ENCODE data around the gene SNAPC5.
"Not testable (repeated sequence)": the region's sequence is repeated elsewhere in the genome, so short reads cannot be mapped to it uniquely, and the experiment has no call there.

SNAPC5 gene, protein sequence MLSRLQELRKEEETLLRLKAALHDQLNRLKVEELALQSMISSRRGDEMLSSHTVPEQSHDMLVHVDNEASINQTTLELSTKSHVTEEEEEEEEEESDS

DNA sequence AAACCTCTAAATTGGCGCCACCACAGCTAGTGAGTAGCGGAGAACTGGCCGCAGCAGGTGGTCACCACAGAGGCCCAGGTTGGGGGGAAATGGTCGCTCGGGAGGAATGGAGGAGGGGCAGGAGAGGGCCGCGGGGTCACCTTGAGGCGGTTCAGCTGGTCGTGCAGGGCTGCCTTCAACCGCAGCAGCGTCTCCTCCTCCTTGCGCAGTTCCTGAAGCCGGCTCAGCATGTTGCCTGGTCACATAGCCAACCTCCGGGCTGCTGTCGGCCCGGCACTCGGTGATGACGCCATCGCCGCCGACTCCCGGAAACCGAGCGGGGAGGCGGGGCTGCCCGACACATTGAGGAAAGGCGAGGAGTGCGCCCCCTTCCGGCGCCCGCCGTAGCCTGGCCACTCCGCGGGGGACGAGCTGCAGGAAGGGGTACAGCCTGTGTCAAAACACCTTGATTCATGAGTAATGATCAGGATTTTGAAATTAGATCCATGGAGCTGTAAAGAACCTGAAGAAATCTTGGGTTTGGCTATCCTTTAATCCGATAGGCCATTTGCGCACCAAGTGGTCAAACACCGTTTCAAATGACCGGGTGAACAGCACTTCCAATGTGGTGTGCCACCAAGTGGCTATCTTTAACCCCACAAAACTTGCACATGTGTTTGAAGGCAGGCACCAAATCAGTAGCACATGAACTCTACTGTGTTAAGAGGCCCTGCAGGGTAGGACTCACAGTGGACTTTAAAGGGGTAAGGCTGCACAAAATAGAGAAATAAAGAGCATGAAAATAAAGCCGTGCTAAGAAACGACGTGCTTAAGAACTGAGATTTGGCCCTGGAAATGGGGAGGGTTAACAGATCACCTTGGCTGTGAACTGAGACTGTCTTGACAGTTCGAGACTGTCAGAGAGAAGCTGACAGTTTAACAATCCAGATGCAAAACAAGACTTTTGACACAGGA, at the start of gene SNAPC5:
Gene SNAPC5 (minus strand): TSS at position 261 of the 954 bp plus-strand sequence. CDS start 31 bp downstream, at position 230.
- peak; percentile 61 for DNase-seq (ENCODE audit: insufficient read length, low spot score)
- FAIRE-seq, result no peak
- peak; percentile 74 for TF ChIP-seq POLR2A (IDR thresholded peaks at IDR 0.05; ENCODE audit: low read depth, low read length)

DNA sequence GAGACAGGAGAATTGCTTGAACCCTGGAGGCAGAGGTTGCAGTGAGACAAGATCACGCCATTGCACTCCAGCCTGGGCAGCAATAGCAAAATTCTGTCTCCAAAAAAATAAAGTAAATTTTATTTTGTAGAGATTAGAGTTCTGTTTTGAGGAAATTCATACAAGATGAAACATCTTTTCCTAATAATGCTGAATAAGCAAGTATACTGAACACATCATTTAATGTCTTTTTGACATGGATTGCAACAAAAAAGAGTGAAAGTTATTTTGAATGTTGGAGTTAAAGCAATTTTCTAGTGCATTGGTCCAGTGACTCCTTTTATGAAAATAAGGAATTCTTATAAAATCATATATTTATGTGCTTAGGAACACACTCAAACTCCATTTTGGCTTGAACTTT, 47.7 kb upstream of the SNAPC5 start:
- TF ChIP-seq POLR2A (IDR thresholded peaks at IDR 0.05; ENCODE audit: low read depth, low read length), result no peak
- DNase-seq (ENCODE audit: insufficient read length, low spot score) (no peak), FAIRE-seq (no peak)

DNA sequence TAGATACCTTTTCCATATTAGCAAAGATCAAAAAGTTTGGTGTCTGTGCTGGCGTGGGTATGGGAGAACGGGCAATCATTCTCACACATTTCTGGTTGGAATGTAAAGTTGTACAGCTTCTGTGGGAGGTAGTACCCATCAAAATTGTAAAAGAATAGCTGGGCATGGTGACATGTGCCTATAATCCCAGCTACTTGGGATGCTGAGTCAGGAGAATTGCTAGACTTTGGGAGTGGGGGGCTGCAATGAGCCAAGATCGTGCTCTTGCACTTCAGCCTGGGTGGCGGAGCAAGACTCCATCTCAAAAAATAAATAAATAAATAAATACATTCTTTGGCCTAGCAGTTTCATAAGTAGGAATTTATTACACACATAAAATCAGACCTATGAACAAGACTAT, 45.3 kb upstream of the SNAPC5 start:
- FAIRE-seq (no peak), DNase-seq (ENCODE audit: insufficient read length, low spot score) (no peak)
- no peak for TF ChIP-seq POLR2A (IDR thresholded peaks at IDR 0.05; ENCODE audit: low read depth, low read length)

DNA sequence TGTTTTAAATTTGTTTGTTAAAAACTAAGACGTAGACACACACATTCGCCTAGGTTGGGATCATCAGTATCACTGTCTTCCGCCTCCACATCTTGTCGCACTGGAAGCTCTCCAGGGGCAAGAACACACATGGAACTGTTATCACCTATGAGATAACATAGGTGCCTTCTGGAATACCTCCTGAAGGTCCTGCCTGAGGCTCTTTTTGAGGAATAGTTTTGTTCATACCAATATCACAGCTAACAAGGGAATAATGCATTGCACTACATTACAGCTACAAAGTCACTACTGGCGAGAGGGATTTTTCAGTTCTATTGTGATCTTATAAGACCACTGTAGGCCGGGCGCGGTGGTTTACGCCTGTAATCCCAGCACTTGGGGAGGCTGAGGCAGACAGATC, 37.5 kb upstream of the SNAPC5 start:
- TF ChIP-seq POLR2A (IDR thresholded peaks at IDR 0.05; ENCODE audit: low read depth, low read length), result no peak
- DNase-seq (ENCODE audit: insufficient read length, low spot score) (no peak), FAIRE-seq (no peak)

DNA sequence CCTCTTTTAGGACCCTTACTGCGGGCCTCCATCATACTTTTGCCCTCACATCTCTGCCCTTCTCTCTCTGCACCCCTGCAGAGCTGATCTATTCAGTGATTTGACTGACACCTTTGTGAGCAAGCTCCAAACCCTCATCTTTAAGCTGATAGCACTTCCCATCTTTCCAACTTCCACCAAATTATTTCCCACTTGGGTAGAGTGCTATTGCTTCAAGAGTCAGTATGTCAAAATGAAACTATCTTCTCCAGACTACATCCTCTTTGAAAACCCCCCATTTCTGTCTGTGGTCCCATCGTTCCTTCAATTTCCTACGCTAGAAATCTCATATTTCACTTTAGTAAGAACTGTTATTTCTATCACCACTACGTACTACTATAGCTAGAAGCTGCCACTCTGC, 27.3 kb upstream of the SNAPC5 start:
- no peak for TF ChIP-seq POLR2A (IDR thresholded peaks at IDR 0.05; ENCODE audit: low read depth, low read length)
- FAIRE-seq (no peak), DNase-seq (ENCODE audit: insufficient read length, low spot score) (no peak)

DNA sequence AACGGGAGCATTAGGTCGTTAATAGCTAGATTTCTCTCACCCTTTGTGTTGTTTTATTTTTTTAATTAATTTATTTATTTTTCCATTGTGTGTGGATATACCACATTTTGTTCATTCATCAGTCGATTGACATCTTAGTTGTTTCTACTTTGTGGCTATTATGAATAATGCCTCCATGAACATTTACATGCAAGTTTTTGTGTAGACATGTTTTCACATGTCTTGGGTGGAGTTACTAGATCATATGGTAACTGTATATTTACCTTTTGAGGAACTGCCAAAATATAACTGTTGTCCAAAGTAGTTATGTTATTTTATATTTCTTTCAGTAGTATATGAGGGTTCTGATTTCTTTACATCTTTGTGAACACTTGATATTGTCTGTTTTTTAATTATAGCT, 26.4 kb upstream of the SNAPC5 start:
- DNase-seq (ENCODE audit: insufficient read length, low spot score), result no peak
- no peak for TF ChIP-seq POLR2A (IDR thresholded peaks at IDR 0.05; ENCODE audit: low read depth, low read length)
- no peak for FAIRE-seq

DNA sequence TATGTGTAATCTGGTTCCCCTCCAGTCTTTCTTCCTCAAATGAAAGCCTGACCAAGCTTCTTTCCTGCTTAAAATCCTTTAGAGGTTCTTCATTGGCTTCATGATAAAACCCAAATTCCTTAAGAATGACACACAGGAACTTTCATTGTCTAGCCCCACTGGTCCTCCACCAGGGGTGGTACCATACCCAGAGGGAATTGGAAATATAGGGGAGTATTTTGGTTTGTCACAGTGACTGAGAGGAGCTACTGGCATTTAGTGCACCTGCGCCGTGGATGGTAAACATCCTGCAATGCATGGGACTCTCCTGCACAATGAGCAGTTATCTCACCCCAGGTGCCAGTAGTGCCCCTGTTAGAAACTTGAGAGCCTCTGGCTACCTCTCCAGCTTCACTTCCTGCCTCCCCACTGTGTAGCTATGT, 18.4 kb upstream of the SNAPC5 start:
- DNase-seq (ENCODE audit: insufficient read length, low spot score) (peak; percentile 31), FAIRE-seq (no peak)
- TF ChIP-seq POLR2A (IDR thresholded peaks at IDR 0.05; ENCODE audit: low read depth, low read length), result no peak

DNA sequence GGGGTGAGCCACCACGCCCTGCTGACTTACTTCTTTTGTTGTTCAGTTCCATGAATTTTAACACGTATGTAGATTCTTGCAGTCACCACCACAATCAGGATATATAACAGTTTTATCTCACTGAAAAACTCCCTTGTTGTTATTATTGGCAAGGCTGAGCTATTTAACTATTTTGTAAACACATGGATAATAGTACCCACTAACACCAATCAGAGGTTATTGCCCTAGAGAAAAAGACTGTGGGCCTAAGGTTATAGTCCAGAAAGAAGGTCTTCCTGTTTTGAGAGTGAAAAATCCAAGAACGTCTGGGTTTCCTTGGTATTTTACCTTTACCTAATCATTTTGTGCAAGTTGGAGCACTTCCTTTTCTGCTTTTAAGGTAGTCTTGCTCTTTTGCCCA, 17.0 kb upstream of the SNAPC5 start:
- FAIRE-seq (no peak), DNase-seq (ENCODE audit: insufficient read length, low spot score) (no peak)
- no peak for TF ChIP-seq POLR2A (IDR thresholded peaks at IDR 0.05; ENCODE audit: low read depth, low read length)

DNA sequence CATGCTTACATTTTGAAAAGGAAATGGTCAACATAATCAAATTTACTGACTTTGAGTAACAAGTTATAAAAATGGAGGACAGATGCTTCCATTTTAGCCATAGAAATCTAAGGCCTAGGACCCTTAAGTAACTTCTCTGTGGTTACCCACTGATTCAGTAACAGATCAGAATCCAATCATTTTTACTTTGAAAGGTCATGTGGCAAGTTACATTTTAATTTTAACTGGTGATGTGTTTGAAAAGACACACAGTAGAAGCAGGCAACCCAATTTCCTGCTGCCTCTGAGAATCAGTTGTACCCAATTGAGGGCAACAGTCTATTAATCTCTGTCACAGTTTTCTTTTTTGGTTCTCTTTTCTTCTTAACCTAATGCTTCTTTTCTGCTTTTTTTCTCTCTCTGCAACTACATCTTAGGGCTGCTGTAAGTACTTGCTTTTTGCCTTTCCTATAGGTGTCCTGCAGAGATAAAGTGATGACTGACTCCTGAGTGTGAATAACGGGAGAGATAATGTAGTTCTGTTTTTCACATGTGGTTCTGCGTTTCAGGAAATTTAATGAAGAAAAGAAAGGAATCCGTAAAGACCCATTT, 10.8 kb upstream of the SNAPC5 start:
- FAIRE-seq (no peak), DNase-seq (ENCODE audit: insufficient read length, low spot score) (no peak)
- no peak for TF ChIP-seq POLR2A (IDR thresholded peaks at IDR 0.05; ENCODE audit: low read depth, low read length)

DNA sequence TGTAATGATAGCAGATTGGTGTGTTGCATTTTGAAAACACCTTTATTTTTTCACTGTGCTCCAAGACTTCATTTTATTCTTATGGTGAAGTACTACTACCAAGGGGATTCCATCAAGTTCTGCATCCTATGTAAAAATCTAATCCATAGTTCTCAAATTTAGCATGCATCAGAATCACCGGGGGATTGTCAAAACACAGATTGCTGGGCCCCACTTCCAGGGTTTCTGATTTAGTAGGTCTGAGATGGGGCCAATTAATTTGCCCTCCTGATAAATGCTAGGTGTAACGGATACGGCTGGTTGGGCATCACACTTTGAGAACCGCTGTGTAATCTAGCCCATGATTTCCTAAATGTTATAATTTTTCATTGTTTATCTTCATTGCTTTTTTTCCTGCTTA, 8.3 kb upstream of the SNAPC5 start:
- no peak for TF ChIP-seq POLR2A (IDR thresholded peaks at IDR 0.05; ENCODE audit: low read depth, low read length)
- DNase-seq (ENCODE audit: insufficient read length, low spot score) (no peak), FAIRE-seq (no peak)

DNA sequence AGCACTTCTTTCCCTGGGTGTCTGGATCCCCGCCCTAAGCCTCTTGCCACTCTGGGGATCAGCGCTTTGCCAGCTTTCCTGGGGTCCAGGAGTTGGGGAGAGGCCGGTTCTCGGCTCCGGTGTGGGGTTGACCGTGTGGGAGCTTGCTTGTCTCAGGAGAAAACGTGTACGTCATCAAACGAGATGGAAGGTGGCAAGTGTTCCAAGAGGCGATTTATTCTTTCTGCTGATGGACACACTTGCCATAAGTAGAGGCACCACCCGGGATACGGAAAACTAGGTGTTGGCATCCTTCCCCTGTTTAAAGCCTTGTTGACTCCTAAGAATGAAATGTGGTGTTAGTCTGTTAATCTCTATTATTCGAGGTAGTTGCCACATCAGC, 7.9 kb upstream of the SNAPC5 start:
- no peak for TF ChIP-seq POLR2A (IDR thresholded peaks at IDR 0.05; ENCODE audit: low read depth, low read length)
- no peak for FAIRE-seq
- no peak for DNase-seq (ENCODE audit: insufficient read length, low spot score)

DNA sequence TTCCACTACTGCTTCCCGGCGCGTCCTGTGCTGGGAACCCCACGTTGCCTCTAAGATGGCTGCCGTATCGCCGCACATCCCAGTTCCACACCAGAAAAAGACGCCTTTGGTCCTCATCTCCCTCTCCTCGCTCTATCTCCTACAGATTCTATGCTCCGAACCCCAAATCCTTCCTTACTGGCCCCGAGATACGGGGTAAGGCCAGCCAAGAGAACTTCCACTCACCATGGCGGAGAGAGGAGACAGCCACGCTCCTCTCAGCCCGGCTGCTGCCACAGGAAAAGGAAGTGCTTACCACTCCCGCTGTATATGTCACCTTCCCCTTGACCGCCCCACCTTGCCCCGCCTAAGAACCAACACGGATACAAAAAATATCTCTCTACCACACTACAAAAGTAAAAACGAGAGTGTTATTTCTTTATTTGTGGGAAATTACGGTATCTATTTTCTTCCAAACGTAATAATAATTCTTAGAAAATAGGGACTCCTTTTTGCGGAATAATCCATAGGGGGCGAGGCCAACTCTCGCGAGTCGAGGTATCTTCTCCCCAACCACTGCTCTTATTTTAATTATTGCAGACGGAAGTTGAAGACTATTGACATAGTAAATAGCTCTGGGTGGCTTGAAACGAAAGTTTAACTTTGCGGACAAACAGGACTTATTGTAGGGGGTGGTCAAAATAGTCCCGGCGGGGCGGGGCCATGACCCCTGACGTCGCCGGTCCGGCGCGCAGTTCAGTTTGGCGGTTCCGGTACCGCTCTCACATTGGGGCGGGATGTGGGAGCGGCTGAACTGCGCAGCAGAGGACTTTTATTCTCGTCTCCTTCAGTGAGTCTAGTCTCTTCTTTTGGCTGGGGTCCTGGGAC, 7.2 kb upstream of the SNAPC5 start, which contains the start of the genes RPL4 and ZWILCH:
Gene RPL4 (minus strand): TSS at position 293 of the 867 bp plus-strand sequence. CDS start 65 bp downstream, at position 228.
Gene ZWILCH (plus strand): TSS at position 764 of the 867 bp plus-strand sequence. CDS start 13 bp downstream, at position 777.
- FAIRE-seq (no peak), DNase-seq (ENCODE audit: insufficient read length, low spot score) (peak; percentile 41)
- TF ChIP-seq POLR2A (IDR thresholded peaks at IDR 0.05; ENCODE audit: low read depth, low read length), result peak; percentile 96

DNA sequence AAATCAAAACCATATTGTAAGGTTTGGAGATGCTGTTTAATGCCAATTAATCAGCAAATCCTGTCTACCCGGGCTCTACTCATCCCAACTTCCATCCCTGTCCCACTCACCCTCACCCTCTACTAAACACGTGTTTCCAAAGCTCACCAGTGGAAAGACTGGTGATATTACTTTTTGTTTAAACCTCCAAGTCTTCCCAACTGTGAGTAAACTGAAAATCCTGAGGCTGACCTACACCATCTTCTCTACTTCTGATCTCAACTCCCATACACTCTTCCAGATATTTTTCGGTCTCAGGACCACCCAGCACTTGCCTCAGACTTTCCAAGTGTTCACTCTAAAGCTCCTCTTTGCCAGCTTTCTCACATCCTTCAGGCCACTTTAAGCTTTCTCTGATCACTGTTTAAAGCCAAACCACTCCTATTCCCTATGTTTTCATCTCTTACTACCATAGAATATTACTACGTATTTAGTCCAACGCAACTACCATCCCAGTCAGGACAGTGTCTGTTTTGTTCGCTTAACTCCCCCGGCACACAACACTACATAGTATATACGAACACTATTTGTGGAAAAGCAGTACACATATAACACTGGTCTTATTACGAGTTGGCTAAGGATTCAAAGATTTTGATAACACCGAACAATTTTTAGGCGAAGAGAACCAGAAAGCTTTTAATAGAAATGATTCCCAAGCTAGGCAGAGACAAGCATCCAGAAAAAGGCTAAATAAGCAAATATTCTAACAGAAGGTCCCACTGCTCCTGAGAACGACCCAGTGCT, 6.4 kb upstream of the SNAPC5 start:
- FAIRE-seq, result no peak
- TF ChIP-seq POLR2A (IDR thresholded peaks at IDR 0.05; ENCODE audit: low read depth, low read length), result no peak
- DNase-seq (ENCODE audit: insufficient read length, low spot score), result no peak

DNA sequence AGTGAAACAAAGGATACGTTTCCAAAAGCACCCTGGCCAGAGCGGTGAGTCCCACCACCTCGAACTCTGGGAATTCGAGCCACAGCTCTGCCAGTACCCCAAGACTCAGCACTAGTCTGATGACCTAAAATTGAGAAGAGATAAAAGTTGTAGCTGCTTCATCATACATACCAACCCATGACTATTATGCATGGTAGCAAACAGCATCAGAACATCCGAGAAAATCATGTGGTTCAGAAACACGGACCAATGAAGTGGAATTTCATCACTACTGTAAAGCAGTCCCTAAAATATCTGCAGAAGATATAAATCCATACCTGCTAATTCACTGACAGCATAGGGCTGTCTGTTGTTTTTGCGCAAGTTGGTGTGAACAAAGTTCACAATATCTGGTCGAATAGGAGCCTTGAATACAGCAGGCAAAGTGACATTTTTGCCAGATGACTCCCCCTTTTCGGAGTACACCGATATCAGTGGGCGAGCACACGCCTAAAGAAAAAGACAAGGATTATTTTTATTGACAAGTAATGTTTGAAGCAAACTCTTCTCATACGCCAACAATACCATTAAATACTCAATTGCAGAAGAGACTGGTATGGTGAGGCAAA, 5.6 kb upstream of the SNAPC5 start:
- FAIRE-seq; DNase-seq (ENCODE audit: insufficient read length, low spot score): not testable (repeated sequence)
